ENCODE measurements around the gene KL.

DNA sequence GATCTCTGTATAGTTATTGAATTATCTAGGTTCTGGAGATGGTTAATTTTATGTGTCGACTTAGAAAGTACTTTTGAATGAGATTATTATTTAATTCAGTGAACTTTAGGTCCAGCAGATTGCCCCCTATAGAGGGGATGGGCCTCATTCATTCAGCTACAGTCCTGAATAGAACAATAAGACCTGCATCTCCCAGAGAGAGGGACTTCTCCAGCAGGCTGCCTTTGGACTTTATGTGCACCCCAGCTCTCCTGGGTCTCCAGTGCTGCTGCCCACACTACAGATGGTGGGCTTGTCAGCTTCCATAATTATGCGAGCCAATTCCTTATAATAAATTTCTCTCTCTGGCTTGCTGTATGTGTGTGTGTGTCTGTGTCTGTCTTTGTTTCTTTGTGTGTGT is 39.3 kb upstream of the KL start:
- TF ChIP-seq, protein P1, sequence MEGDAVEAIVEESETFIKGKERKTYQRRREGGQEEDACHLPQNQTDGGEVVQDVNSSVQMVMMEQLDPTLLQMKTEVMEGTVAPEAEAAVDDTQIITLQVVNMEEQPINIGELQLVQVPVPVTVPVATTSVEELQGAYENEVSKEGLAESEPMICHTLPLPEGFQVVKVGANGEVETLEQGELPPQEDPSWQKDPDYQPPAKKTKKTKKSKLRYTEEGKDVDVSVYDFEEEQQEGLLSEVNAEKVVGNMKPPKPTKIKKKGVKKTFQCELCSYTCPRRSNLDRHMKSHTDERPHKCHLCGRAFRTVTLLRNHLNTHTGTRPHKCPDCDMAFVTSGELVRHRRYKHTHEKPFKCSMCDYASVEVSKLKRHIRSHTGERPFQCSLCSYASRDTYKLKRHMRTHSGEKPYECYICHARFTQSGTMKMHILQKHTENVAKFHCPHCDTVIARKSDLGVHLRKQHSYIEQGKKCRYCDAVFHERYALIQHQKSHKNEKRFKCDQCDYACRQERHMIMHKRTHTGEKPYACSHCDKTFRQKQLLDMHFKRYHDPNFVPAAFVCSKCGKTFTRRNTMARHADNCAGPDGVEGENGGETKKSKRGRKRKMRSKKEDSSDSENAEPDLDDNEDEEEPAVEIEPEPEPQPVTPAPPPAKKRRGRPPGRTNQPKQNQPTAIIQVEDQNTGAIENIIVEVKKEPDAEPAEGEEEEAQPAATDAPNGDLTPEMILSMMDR (IDR thresholded peaks at IDR 0.05; ENCODE audit: borderline replicate concordance, extremely low read depth, low read length, poor library complexity, severe bottlenecking), result no peak
- TF ChIP-seq EZH2 (IDR thresholded peaks at IDR 0.05; ENCODE audit: borderline replicate concordance, low read depth, low read length, severe bottlenecking), result no peak
